ENCODE data around the gene ANKRD6.
A peak's percentile ranks its signal among the peaks of the same experiment; 100 is the strongest.
"Not testable (repeated sequence)": the region's sequence is repeated elsewhere in the genome, so short reads cannot be mapped to it uniquely, and the experiment has no call there.

The ANKRD6 gene

GRCh38 chr6:89630488-89630887 is 197.5 kb downstream of the ANKRD6 start:
- Histone ChIP-seq H3K27ac (no peak overlapping the region), H3K4me1 (no peaks in the 10 kb centered on the region), H3K36me3 (peaks cover 23 to 65% (median 27%) of the 10 kb centered on the region in 3 donors), H3K9me3 (no peaks in the 10 kb centered on the region), H3K27me3 (no peaks in the 10 kb centered on the region), H3K4me3 (no peak overlapping the region)
- intact Hi-C loops (cut with DNase I; ENCODE audit: low total_unique reads): no loop called here
- no peak for TF ChIP-seq CTCF (IDR thresholded peaks at IDR 0.05)
- DNase-seq: no peak

- H3K4me1 ChIP-seq: peaks cover 0 to 25% (median 8%) of the 10 kb centered on the region in 4 donors
- intact Hi-C loops (cut with DNase I; ENCODE audit: low total_unique reads): not testable (repeated sequence)
These were observed 203.5 kb downstream of the ANKRD6 start for GRCh38 chr6:89636412-89636811.

GRCh38 chr6:89637960-89638319 is 205.0 kb downstream of the ANKRD6 start:
- Histone ChIP-seq H3K36me3 (peaks cover 0 to 36% (median 4%) of the 10 kb centered on the region in 3 donors), H3K27me3 (no peaks in the 10 kb centered on the region), H3K4me3 (peak overlapping the region; percentile 59 to 62), H3K9me3 (no peaks in the 10 kb centered on the region), H3K27ac (peak overlapping the region; percentile 89 to 90), H3K4me1 (peaks cover 0 to 25% (median 8%) of the 10 kb centered on the region in 4 donors)
- no peak for DNase-seq
- TF ChIP-seq CTCF (IDR thresholded peaks at IDR 0.05): no peak
- intact Hi-C loops (cut with DNase I; ENCODE audit: low total_unique reads): no loop called here

More at GRCh38 chr6:89636412-89636811, 203.5 kb downstream of the ANKRD6 start:
- H3K27me3 ChIP-seq, DNase-seq, H3K9me3 ChIP-seq, H3K27ac ChIP-seq, H3K4me3 ChIP-seq: not testable (repeated sequence)
- H3K36me3 ChIP-seq: peaks cover 0 to 23% (median 4%) of the 10 kb centered on the region in 3 donors

- Histone ChIP-seq H3K9me3 (no peaks in the 10 kb centered on the region), H3K4me1 (peaks cover 0 to 25% (median 8%) of the 10 kb centered on the region in 4 donors), H3K4me3 (peak within 1 kb of the TSS; percentile 59 to 62), H3K27ac (peak within 1 kb of the TSS; percentile 89 to 90), H3K36me3 (peaks cover 3 to 42% (median 8%) of the 10 kb centered on the region in 3 donors), H3K27me3 (no peaks in the 10 kb centered on the region)
- intact Hi-C loops (cut with DNase I; ENCODE audit: low total_unique reads): no loop called here
- DNase-seq: peak; percentile 93 to 98
- peak; percentile 8 to 30 for TF ChIP-seq CTCF (IDR thresholded peaks at IDR 0.05)
These were observed 205.6 kb downstream of the ANKRD6 start, which contains the start of gene LYRM2 for GRCh38 chr6:89638320-89639195. LYRM2 (minus strand) TSS chr6:89638747; CDS start chr6:89638716, 31 bp downstream.

GRCh38 chr6:89640804-89641203 is 207.9 kb downstream of the ANKRD6 start:
- no peaks in the 10 kb centered on the region for H3K27me3 ChIP-seq
- intact Hi-C loops (cut with DNase I; ENCODE audit: low total_unique reads): loop anchor here (10.0 kb wide), 1 partner anchor 296 kb away; no protein-coding TSS in a partner anchor
- H3K36me3 ChIP-seq: peaks cover 19 to 50% (median 24%) of the 10 kb centered on the region in 3 donors
- no peak for TF ChIP-seq CTCF (IDR thresholded peaks at IDR 0.05)
- H3K4me3 ChIP-seq: no peak overlapping the region
- no peaks in the 10 kb centered on the region for H3K9me3 ChIP-seq
- H3K27ac ChIP-seq: no peak overlapping the region
- DNase-seq: no peak
- H3K4me1 ChIP-seq: peaks cover 0 to 25% (median 8%) of the 10 kb centered on the region in 4 donors

- H3K9me3 ChIP-seq, DNase-seq, H3K4me3 ChIP-seq, H3K27me3 ChIP-seq, H3K27ac ChIP-seq: not testable (repeated sequence)
- intact Hi-C loops (cut with DNase I; ENCODE audit: low total_unique reads): loop anchor here (10.0 kb wide), 1 partner anchor 297 kb away; no protein-coding TSS in a partner anchor
- Histone ChIP-seq H3K36me3 (peaks cover 27 to 50% (median 28%) of the 10 kb centered on the region in 3 donors), H3K4me1 (peaks cover 0 to 25% (median 8%) of the 10 kb centered on the region in 4 donors)
These were observed 208.6 kb downstream of the ANKRD6 start for GRCh38 chr6:89641581-89641980.
